ENCODE results near the gene ATRAID.
"Not testable (repeated sequence)": the region's sequence is repeated elsewhere in the genome, so short reads cannot be mapped to it uniquely, and the experiment has no call there.

ATRAID gene, protein sequence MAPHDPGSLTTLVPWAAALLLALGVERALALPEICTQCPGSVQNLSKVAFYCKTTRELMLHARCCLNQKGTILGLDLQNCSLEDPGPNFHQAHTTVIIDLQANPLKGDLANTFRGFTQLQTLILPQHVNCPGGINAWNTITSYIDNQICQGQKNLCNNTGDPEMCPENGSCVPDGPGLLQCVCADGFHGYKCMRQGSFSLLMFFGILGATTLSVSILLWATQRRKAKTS

DNA sequence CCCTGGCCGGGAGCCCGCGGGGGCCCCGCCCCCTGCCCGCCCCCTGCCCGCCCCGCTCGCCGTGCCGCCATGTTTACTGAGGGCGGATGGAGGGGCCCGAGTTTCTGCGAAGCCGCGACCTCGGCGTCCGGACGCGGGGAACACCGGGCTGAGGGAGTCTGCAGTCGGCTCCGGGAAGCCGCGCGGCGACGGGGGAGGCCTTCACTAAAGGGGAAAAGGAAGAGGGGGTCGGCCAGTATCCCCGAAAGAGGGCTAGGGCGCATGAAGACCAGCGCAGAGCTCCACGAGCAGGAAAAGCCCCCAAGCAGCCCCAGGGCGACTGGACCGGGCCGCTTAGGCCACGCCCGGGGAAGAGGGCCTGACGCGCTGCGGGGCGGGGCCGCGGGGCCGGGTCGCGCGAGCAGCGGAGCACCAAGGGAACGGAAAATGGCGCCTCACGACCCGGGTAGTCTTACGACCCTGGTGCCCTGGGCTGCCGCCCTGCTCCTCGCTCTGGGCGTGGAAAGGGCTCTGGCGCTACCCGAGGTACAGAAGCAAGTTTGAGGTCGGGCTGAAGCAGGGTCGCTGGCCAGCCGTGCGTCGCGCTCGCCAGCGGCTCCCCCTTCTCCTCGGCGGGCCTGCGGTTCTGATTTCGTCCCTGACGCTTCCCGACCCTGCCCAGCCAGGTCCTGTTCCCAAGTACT is at the start of gene ATRAID, which contains the start of gene SLC5A6:
Gene ATRAID (plus strand): TSS at position 99 of the 683 bp plus-strand sequence. CDS start 328 bp downstream, at position 427.
Gene SLC5A6 (minus strand): TSS at position 326 of the 683 bp plus-strand sequence. CDS start 4,618 bp downstream, outside the sequence.
- Mint-ChIP-seq H3K4me3 (peak within 1 kb of the TSS; percentile 99), H3K27ac (peak within 1 kb of the TSS; percentile 100), H3K9me3 (no peaks in the 10 kb centered on the region), H3K36me3 (peaks cover 10% of the 10 kb centered on the region), H3K4me1 (peaks cover 35% of the 10 kb centered on the region), H3K27me3 (no peaks in the 10 kb centered on the region)

DNA sequence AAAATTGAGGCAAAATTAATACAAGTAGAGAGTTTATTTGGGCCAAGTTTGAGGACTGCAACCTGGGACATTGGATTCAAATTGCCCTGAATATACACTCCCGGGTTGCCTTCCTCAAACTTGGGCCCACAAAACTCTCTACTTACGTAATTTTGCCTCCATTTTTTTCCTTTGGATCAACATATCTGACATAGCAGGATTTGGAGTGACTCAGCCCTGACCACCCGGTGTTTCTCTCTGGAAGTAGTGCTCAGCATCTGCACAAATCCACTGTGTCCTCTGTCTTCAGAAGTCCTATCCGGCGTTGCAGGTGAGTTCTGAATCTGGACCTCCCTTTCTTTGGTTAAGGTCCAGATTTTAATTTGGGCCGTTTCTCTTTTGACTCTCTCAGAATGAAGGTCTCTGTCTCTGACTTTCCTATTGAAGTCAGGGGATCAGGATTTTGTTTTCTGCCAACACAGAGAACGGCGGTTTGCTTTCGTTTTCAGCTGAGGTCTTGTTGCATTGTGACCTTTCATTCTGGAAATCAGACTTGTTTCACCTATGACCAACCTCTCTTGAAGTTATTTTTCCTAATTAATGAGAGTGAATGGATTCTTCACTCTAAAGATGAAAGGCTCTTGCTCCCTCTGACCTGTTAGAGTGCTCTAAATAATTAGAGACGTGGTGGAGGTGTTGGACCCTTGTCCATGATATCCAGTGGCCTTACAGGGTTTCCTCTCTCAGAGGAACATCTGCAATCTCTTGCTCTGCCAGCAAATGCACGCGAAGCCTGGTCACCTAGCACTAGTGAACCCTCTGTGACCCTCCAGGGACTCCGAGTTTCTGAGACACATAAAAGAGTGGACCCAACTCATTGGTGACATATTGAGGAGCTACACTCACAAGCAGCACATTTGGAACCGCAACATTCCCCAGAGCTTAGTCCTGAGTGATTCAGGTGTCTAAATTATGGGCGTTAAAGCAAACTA is 49.4 kb upstream of the ATRAID start:
- H3K9me3 Mint-ChIP-seq, result no peaks in the 10 kb centered on the region
- H3K36me3 Mint-ChIP-seq, result no peaks in the 10 kb centered on the region
- H3K27ac Mint-ChIP-seq, result no peak overlapping the region
- no peaks in the 10 kb centered on the region for H3K27me3 Mint-ChIP-seq
- peaks cover 4% of the 10 kb centered on the region for H3K4me1 Mint-ChIP-seq
- H3K4me3 Mint-ChIP-seq, result no peak overlapping the region

DNA sequence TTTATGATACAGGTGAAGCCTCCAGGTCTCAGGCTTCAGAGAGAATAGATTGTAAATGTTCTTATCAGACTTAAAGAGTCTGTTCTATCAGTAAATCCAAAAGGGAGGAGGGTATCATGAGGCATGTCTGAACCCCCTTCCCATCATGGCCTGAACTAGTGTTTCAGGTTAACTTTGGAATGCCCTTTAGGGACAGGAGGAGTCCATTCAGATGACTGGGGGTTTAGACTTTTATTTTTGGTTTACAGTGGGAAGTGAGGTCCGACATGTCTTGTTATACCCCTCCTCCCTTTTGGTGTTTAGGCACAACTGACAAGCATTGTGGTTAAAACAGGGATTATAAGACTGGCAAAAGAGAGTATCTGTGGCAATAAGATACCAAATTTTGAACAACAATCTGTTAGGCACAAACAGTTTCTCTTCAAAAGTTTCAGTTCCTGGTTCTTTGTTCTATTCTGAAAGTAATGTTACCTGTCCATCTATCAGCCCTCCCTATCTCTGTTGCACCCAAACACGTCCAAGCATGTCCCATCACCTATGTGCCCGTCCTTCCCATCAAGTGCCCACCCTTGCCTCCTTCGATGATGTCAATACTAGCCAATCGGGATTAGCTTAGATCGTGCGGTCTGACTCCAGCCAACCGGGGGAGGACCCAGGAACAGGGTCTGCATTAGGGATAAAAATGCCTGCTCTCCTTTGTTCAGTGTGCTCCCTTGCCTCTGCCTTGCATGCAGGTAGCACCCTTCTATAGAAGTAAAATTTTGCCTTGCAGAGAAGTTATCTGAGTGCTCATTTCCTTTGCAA is 46.7 kb upstream of the ATRAID start:
- no peak overlapping the region for H3K4me3 Mint-ChIP-seq
- H3K4me1 Mint-ChIP-seq, result peaks cover 4% of the 10 kb centered on the region
- H3K27me3 Mint-ChIP-seq, result peaks cover 2% of the 10 kb centered on the region
- H3K9me3 Mint-ChIP-seq, result no peaks in the 10 kb centered on the region
- H3K36me3 Mint-ChIP-seq, result no peaks in the 10 kb centered on the region
- no peak overlapping the region for H3K27ac Mint-ChIP-seq

DNA sequence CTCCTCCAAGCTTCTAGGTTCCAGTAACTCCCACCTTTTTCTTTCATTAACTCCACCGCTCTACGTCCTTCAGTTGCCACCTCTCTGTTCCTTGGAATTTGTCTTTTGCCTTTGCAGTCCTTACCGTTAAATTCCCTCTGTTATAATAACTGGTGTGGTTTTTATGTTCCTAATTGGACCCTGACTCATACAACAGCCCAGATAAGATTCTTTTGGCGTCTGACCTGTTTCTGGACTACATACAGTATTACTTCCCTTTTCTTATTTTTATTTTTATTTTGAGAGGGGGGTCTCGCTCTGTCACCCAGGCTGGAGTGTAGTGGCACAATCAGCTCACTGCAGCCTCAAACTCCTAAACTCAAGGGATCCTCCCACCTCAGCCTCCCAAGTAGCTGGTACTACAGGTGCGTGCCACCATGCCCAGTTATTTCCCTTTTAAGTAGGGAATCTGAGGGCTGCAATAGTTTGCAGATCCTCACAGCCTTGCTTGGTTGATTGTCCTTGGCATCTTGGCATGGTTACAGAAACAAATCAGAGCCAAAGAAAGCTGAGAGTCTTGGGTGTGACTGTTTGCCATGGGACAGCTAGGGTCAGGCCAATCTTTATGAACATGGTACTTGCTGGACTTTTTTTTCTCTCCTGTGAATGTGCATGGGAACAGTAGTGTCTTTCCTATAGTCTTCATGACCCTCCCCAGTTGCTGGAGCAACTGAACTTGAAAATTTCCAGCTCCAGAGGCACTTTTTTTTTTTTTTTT is 41.1 kb upstream of the ATRAID start:
- Mint-ChIP-seq H3K36me3 (no peaks in the 10 kb centered on the region), H3K4me1 (peaks cover 8% of the 10 kb centered on the region), H3K9me3 (no peaks in the 10 kb centered on the region), H3K27ac (no peak overlapping the region), H3K27me3 (peaks cover 7% of the 10 kb centered on the region), H3K4me3 (peak overlapping the region; percentile 45)

DNA sequence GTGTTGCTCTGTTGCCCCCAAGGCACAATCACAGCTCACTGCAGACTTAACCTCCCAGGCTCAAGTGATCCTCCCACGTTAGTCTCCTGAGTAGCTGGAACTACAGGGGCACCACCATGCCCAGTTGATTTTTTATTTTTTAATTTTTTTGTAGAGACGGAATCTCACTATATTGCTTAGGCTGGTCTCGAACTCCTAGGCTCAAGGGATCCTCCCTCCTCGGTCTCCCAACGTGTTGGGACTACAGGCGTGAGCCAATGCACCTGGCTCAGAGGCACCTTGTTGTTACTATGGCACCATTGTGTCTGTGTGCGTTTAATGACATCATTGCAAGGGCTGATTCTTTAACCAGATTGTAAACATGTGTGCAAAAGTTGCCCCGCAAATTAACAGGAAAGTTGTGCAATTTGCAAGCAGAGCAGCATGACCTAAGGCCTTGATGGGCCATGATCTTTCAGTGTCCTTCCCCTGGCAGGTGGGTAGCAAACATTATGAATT is 40.4 kb upstream of the ATRAID start:
- Mint-ChIP-seq H3K4me3 (no peak overlapping the region), H3K27me3 (peaks cover 7% of the 10 kb centered on the region), H3K27ac (no peak overlapping the region), H3K4me1 (peaks cover 8% of the 10 kb centered on the region), H3K36me3 (no peaks in the 10 kb centered on the region), H3K9me3 (no peaks in the 10 kb centered on the region)

DNA sequence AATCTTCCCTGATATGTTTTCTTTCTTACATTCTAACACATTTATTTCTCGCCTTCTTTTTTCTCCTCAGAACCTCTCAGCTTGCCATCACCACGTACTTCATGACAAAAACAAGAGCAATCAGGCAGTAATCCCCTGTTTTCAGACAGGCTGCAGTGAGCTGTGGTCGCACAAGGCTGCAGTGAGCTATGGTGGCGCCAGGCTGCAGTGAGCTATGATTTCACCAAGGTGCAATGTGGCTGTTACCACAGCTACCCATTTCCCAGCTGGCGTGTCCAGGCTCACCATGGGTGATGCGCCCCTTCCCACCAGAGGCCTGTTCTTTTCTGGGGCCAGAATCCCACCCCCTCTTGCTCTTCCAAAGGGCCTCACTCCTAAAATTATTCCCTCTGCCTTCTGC is 37.2 kb upstream of the ATRAID start:
- H3K27me3 Mint-ChIP-seq, result peaks cover 14% of the 10 kb centered on the region
- no peaks in the 10 kb centered on the region for H3K9me3 Mint-ChIP-seq
- no peak overlapping the region for H3K27ac Mint-ChIP-seq
- no peak overlapping the region for H3K4me3 Mint-ChIP-seq
- H3K36me3 Mint-ChIP-seq, result no peaks in the 10 kb centered on the region
- H3K4me1 Mint-ChIP-seq, result peaks cover 4% of the 10 kb centered on the region

DNA sequence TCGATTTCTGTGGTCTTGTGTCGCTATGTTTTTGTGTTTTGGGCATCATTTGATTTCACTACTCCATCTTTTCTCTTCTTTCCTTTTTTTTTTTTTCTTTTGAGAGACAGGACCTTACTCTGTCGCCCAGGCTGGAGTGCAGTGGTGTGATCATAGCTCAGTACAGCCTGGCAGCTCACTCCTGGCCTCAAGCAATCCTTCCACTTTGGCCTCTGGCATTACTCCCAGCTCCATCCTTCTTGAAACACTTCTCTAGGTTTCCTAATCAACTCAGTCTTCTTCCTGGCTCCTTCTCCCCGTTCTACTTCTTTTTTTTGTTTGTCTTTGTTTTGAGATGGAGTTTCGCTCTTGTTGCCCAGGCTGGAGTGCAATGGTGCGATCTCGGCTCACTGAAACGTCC is 36.5 kb upstream of the ATRAID start:
- Mint-ChIP-seq H3K4me1 (peaks cover 4% of the 10 kb centered on the region), H3K36me3 (no peaks in the 10 kb centered on the region), H3K27me3 (peaks cover 16% of the 10 kb centered on the region), H3K27ac (no peak overlapping the region), H3K9me3 (no peaks in the 10 kb centered on the region), H3K4me3 (no peak overlapping the region)

DNA sequence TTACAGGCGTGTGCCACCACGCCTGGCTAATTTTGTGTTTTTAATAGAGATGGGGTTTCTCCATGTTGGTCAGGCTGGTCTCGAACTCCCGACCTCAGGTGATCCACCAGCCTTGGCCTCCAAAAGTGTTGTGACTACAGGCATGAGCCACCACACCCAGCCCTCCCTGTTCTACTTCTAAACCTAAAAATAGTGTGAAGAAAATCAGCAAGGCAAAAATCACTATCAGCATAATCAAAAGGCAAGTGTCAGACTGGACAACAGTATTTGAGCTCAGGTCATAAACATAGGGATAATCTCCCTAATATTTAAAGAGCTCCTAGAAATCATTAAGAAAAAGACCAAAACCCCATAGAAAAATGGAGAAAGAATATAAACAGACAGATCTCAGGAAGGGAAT is 36.1 kb upstream of the ATRAID start:
- H3K27me3 Mint-ChIP-seq, result peaks cover 17% of the 10 kb centered on the region
- H3K9me3 Mint-ChIP-seq, H3K4me3 Mint-ChIP-seq, H3K4me1 Mint-ChIP-seq, H3K27ac Mint-ChIP-seq, H3K36me3 Mint-ChIP-seq: not testable (repeated sequence)

DNA sequence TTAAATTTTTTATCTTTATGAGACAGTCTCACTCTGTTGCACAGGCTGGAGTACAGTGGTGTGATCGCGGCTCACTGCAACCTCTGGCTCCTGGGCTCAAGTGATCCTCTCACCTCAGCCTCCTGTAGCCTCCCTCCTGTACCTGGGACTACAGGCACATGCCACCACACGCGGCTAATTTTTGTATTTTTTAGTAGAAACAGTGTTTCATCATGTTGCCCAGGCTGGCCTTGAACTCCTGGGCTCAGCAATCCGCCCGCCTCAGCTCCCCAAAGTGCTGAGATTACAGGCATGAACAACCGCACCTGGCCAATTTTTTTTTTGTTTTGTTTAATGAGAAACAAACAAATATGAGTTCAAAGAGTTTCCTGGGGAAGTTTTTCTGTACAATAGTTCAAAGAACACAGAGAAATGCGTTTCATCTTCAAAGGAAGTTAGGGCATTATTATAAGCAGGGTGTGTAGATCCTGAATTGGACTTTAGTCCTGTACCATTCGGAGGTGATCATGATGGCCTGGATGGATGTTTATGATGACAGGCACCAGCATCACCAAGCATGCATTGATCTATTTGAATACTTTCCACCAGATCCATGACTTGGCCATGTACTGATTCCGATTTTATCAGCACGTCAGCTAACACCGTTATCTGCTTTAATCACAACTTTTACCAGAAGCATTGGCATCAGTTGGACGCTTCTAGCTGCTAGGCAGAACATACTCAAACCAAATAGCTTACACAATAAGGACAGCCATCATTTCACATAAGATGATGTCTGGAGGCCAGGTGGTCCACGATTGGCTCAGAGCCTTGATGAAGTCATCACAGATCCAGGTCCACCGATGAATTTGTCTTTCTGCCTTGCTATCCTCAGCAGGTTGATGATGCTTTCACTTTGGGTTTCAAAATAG is 34.1 kb upstream of the ATRAID start:
- peaks cover 18% of the 10 kb centered on the region for H3K27me3 Mint-ChIP-seq
- H3K4me3 Mint-ChIP-seq, result no peak overlapping the region
- H3K27ac Mint-ChIP-seq, result no peak overlapping the region
- no peaks in the 10 kb centered on the region for H3K9me3 Mint-ChIP-seq
- H3K4me1 Mint-ChIP-seq, result no peaks in the 10 kb centered on the region
- no peaks in the 10 kb centered on the region for H3K36me3 Mint-ChIP-seq

DNA sequence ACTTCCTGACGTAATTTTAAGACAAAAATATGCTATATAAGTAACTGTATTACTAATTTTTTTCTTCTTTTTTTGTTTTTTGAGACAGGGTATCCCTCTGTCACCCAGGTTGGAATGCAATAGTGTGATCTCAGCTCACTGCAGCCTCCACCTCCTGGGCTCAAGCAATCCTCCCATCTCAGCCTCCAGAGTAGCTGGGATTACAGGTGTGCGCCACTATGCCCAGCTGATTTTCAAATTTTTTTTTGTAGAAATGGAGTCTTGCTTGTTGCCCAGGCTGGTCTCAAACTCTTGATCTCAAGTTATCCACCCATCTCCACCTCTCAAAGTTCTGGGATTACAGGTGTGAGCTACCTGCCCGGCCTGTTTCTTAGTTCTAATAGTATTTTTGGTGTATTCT is 33.4 kb upstream of the ATRAID start:
- Mint-ChIP-seq H3K4me3 (no peak overlapping the region), H3K4me1 (no peaks in the 10 kb centered on the region), H3K9me3 (no peaks in the 10 kb centered on the region), H3K27me3 (peaks cover 18% of the 10 kb centered on the region), H3K27ac (no peak overlapping the region), H3K36me3 (no peaks in the 10 kb centered on the region)

DNA sequence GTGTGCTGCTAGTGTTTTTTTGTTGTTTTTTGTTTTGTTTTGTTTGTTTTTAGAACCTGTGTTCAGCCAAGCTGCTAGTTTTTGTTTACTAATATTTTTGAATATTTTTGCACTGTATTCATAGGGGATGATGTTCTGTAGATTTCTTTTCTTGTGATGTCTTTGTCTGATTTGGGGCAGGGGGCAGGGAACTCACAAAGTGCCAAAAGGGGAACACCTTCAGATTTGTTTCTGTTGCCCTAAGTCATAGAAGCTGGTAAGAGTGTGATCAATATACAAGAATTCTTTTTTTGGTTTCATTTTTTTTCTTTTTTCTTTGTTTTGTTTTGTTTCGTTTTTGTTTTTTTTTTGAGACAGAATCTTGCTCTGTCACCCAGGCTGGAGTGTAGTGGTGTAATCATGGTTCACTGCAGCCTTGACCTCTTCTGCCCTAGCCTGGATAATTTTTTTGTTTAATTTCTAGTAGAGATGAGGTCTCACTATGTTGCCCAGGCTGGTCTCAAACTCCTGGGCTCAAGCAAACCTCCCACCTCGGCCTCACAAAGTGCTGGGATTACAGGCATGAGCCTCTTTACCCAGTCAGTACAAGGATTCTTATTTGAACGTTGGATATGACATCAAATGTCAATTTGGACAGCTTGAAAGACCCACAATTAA is 32.4 kb upstream of the ATRAID start:
- Mint-ChIP-seq H3K4me3 (no peak overlapping the region), H3K27me3 (peaks cover 18% of the 10 kb centered on the region), H3K36me3 (no peaks in the 10 kb centered on the region), H3K27ac (no peak overlapping the region), H3K9me3 (no peaks in the 10 kb centered on the region), H3K4me1 (no peaks in the 10 kb centered on the region)

DNA sequence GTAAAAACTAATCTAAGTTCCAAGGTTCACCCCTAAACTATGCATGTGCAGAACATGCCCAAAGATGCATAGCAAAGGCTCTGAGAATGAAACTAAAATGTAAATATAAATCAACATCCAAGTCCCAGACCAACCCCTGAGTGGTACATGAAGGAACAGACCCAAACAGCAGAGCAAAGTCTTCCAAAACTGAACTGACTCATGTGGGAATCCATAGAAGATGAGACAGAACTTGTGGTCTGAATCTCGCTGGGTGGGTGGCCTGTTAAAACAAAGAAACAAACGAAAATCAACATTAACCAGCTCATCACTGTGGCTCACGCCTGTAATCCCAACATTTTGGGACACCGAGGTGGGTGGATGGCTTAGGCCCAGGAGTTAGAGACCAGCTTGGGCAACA is 29.5 kb upstream of the ATRAID start:
- Mint-ChIP-seq H3K36me3 (no peaks in the 10 kb centered on the region), H3K27me3 (peaks cover 20% of the 10 kb centered on the region), H3K4me3 (no peak overlapping the region), H3K9me3 (no peaks in the 10 kb centered on the region), H3K4me1 (no peaks in the 10 kb centered on the region), H3K27ac (no peak overlapping the region)

DNA sequence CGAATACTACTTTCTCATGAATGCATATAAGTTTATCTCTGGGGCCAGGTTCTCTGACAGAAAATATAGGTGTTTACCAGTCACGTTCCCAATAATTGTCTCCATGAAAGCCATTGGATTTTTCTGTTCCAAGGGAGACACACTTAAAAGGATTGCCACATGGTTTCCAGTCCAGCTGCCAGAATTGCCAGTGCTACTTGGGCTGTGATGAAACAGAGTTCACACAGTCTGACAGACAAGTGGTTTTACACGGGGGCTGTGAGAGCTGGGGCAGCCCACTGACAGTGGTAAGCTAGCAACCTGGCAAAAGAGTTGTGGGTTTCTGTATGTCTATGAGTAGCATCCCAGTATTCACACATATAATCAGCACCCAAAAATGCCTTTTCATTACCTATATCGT is 27.7 kb upstream of the ATRAID start:
- Mint-ChIP-seq H3K36me3 (no peaks in the 10 kb centered on the region), H3K4me3 (no peak overlapping the region), H3K27ac (no peak overlapping the region), H3K9me3 (no peaks in the 10 kb centered on the region), H3K4me1 (no peaks in the 10 kb centered on the region), H3K27me3 (peaks cover 17% of the 10 kb centered on the region)
